SK-N-SH (cell line): ENCODE measurements around the gene PRKD2. TPM values are rescaled to one million over a fixed set of nuclear protein-coding genes. Genes with fewer than 3 reads are reported as not detected.

Experiments
- CTCF ChIA-PET: fragments of 300-600, 350-600 bp; formaldehyde crosslinking; extraction: SDS; loops from one replicate; lab custom pipeline; 2021; lab: Yijun Ruan, JAX
- POLR2A ChIA-PET: fragments of 350-600 bp; sonication (Branson Sonifier 250); formaldehyde crosslinking; extraction: SDS; loops from one replicate; lab custom pipeline; 2020; ENCODE audit warnings: antibody characterized with exemption, inconsistent platforms; lab: Yijun Ruan, JAX
- DNase-seq: peaks from one replicate; pipeline ENCODE4 v3.0.0; 2012
- H2AFZ ChIP-seq: fragments of 200-600 bp; sonication (generic); 2 replicates; pipeline ENCODE4 v1.8.1; 2016; ENCODE audit warnings: antibody characterized with exemption, mild to moderate bottlenecking, low read depth
- H3F3A ChIP-seq: fragments of 200-600 bp; sonication (generic); replicated peaks from 2 replicates; pipeline ENCODE3; 2016; ENCODE audit warnings: antibody characterized with exemption, mild to moderate bottlenecking; ENCODE audit not compliant: insufficient read depth
- H3K27ac ChIP-seq, 2 experiments: fragments of 200-500 bp in 1 of 2; fragments of 200-600 bp in 1 of 2; sonication (Bioruptor generic) in 1 of 2; sonication (generic), shearing (Covaris generic) in 1 of 2; 2 replicates each; pipeline versions ENCODE4 v1.5.1 to v1.6.1; 2014 to 2016; ENCODE audit warnings: low read depth in 2 of 2, inconsistent platforms in 1 of 2, low read length in 1 of 2, mild to moderate bottlenecking in 1 of 2, mixed read lengths in 1 of 2
- H3K27me3 ChIP-seq: fragments of 200-600 bp; sonication (generic), shearing (Covaris generic); 2 replicates; pipeline ENCODE4 v1.6.1; 2016; ENCODE audit warnings: mixed run types; ENCODE audit not compliant: insufficient read depth
- H3K36me3 ChIP-seq, 2 experiments: fragments of 200-500 bp in 1 of 2; fragments of 200-600 bp in 1 of 2; sonication (Bioruptor generic) in 1 of 2; sonication (generic) in 1 of 2; replicated peaks in 1 of 2; 2 replicates each; pipeline versions ENCODE3 to v1.5.1; 2014 to 2016; ENCODE audit warnings: low read length in 1 of 2, mild to moderate bottlenecking in 1 of 2; ENCODE audit not compliant: insufficient read depth in 2 of 2, control insufficient read depth in 1 of 2
- H3K4me1 ChIP-seq, 2 experiments: fragments of 200-500 bp in 1 of 2; fragments of 200-600 bp in 1 of 2; sonication (Bioruptor generic) in 1 of 2; sonication (generic), shearing (Covaris generic) in 1 of 2; 2 replicates each; pipeline versions ENCODE4 v1.5.1 to v1.6.1; 2014 to 2016; ENCODE audit warnings: low read depth in 1 of 2, low read length in 1 of 2, mixed run types in 1 of 2; ENCODE audit not compliant: insufficient read depth in 2 of 2, control insufficient read depth in 1 of 2
- H3K4me2 ChIP-seq: fragments of 200-600 bp; sonication (generic), shearing (Covaris generic); 2 replicates; pipeline ENCODE4 v1.6.1; 2017; ENCODE audit warnings: mixed run types
- H3K4me3 ChIP-seq, 2 experiments: fragments of 200-500 bp in 1 of 2; fragments of 200-600 bp in 1 of 2; sonication (Bioruptor generic) in 1 of 2; sonication (generic), shearing (Covaris generic) in 1 of 2; 2 replicates each; pipeline versions ENCODE4 v1.5.1 to v1.8.1; 2014 to 2016; ENCODE audit warnings: low read depth in 2 of 2, inconsistent platforms in 1 of 2, low read length in 1 of 2, mild to moderate bottlenecking in 1 of 2, mixed read lengths in 1 of 2, moderate library complexity in 1 of 2
- H3K79me2 ChIP-seq: fragments of 200-600 bp; sonication (generic); 2 replicates; pipeline ENCODE4 v1.8.1; 2017; ENCODE audit warnings: mild to moderate bottlenecking; ENCODE audit not compliant: insufficient read depth
- H3K9ac ChIP-seq: fragments of 200-600 bp; sonication (generic); 2 replicates; pipeline ENCODE4 v1.6.1; 2017; ENCODE audit warnings: mixed run types
- H3K9me2 ChIP-seq: fragments of 200-600 bp; sonication (generic); 2 replicates; pipeline ENCODE4 v1.6.1; 2017; ENCODE audit warnings: mixed run types
- H3K9me3 ChIP-seq: fragments of 200-600 bp; sonication (generic); 2 replicates; pipeline ENCODE4 v1.6.1; 2017; ENCODE audit warnings: mixed run types, mild to moderate bottlenecking, moderate library complexity
- H4K20me1 ChIP-seq: fragments of 200-600 bp; sonication (generic); 2 replicates; pipeline ENCODE4 v1.6.1; 2017; ENCODE audit warnings: mild to moderate bottlenecking, mixed run types; ENCODE audit not compliant: insufficient read depth
- CTCF ChIP-seq: fragments of 200-600 bp; sonication (generic); IDR thresholded peaks from 2 replicates; pipeline ENCODE4 v1.6.1; 2017; ENCODE audit warnings: antibody characterized with exemption, mild to moderate bottlenecking, moderate library complexity
- JUND ChIP-seq: IDR thresholded peaks from 2 replicates; pipeline ENCODE4 v1.4.0; 2012
- MAX ChIP-seq: IDR thresholded peaks from 2 replicates; pipeline ENCODE4 v1.4.0; 2012; ENCODE audit warnings: low read depth
- MEF2A ChIP-seq: IDR thresholded peaks from 2 replicates; pipeline ENCODE4 v1.4.0; 2012; ENCODE audit warnings: low read depth, borderline replicate concordance
- NFIC ChIP-seq: IDR thresholded peaks from 2 replicates; pipeline ENCODE4 v1.4.0; 2012; ENCODE audit warnings: borderline replicate concordance
- RCOR1 ChIP-seq: fragments of 150-350 bp; IDR thresholded peaks from 2 replicates; pipeline ENCODE4 v1.6.1; 2017; ENCODE audit warnings: antibody characterized with exemption, low read length
- REST ChIP-seq: IDR thresholded peaks from 2 replicates; pipeline ENCODE4 v1.6.1; 2012; ENCODE audit warnings: mild to moderate bottlenecking, low read depth, low read length, moderate library complexity
- USF1 ChIP-seq: IDR thresholded peaks from 2 replicates; pipeline ENCODE4 v1.4.0; 2012; ENCODE audit warnings: low read depth, borderline replicate concordance
- ZBTB33 ChIP-seq: IDR thresholded peaks from 2 replicates; pipeline ENCODE4 v1.4.0; 2012; ENCODE audit warnings: low read depth, borderline replicate concordance
- WGBS: methylation state at CpG from one replicate; pipeline ENCODE4 v1.1.6; 2017; ENCODE audit warnings: low lambda C conversion rate; 5-methylcytosine and 5-hydroxymethylcytosine counted together
- polyA plus RNA-seq, 3 experiments: library from polyadenylated mRNA; depleted of rRNA; stranded (reverse); fragments of >200 nt; gene quantifications; 2 replicates each; pipeline ENCODE4 v1.2.3, GENCODE V29; 2012

PRKD2 gene
- polyA plus RNA-seq, 1 of the 3 experiments (the other 2 are of a cell fraction): 21.4 TPM

- no peak overlapping the region for H3K27ac ChIP-seq
- H4K20me1 ChIP-seq: no peaks in the 10 kb centered on the region
- H3K79me2 ChIP-seq: no peaks in the 10 kb centered on the region
- no peak overlapping the region for H3K4me2 ChIP-seq
- 98% methylated on average over 69 of the region's 86 CpGs for WGBS
- no peak overlapping the region for H3K9ac ChIP-seq
- H3F3A ChIP-seq: peaks cover 12% of the 10 kb centered on the region
- ChIA-PET POLR2A (no interaction called here), CTCF (interaction anchor here (0.5 to 7.5 kb wide), 8 partner anchors 11 to 143 kb away, joined by 3 to 170 read pairs (median 4); partner anchors contain the start of gene SLC1A5)
- H3K4me3 ChIP-seq: no peak overlapping the region
- H2AFZ ChIP-seq: no peak overlapping the region
- H3K9me3 ChIP-seq: no peaks in the 10 kb centered on the region
- peaks cover 0 to 2% of the 10 kb centered on the region in 2 experiments; a peak in 1 of 4 replicates for H3K4me1 ChIP-seq
- no peak for TF ChIP-seq RCOR1
- TF ChIP-seq CTCF: no peak
- no peak for TF ChIP-seq REST
- TF ChIP-seq NFIC: no peak
- TF ChIP-seq MAX: no peak
- TF ChIP-seq ZBTB33: no peak
- TF ChIP-seq USF1: no peak
- TF ChIP-seq MEF2A: no peak
- no peak for TF ChIP-seq JUND
- no peaks in the 10 kb centered on the region for H3K9me2 ChIP-seq
- H3K36me3 ChIP-seq: peaks cover 5 to 8% of the 10 kb centered on the region in 2 experiments
- no peaks in the 10 kb centered on the region for H3K27me3 ChIP-seq
- no peak for DNase-seq
Measured at GRCh38 chr19:46755853-46756543, 39.1 kb upstream of the PRKD2 start.
